B cell (primary cell): ENCODE results near the gene BMPER. TPM values are rescaled to one million over a fixed set of nuclear protein-coding genes. Genes with fewer than 3 reads are reported as not detected.

Experiments used
- ATAC-seq: fragments of 200-7000 bp; cut with Tn5 transposase; one replicate; pipeline ENCODE4 v1.10.0; 2021; ENCODE audit warnings: low read depth, mild to moderate bottlenecking, moderate number of reproducible peaks, moderate library complexity
- CTCF ChIA-PET: fragments of 350-600 bp; sonication (Branson Sonifier 250); formaldehyde crosslinking; loops from one replicate; lab custom pipeline; 2021; ENCODE audit warnings: antibody characterized with exemption, inconsistent platforms; lab: Charles Lee
- POLR2A ChIA-PET: fragments of 350-600 bp; sonication (Branson Sonifier 250); formaldehyde crosslinking; loops from one replicate; lab custom pipeline; 2021; ENCODE audit warnings: antibody characterized with exemption; lab: Charles Lee
- DNase-seq: peaks from one replicate; pipeline ENCODE4 v3.0.0; 2013
- H2AFZ ChIP-seq: 2 replicates; pipeline ENCODE4 v1.6.1; 2012; ENCODE audit warnings: mild to moderate bottlenecking, low read depth, low read length; ENCODE audit not compliant: insufficient read depth, poor library complexity, severe bottlenecking
- H3K27ac ChIP-seq, 2 donors: 1 replicate in 1 of 2; 2 replicates in 1 of 2; pipeline ENCODE4 v1.5.1; 2012 to 2013; ENCODE audit warnings: low read length in 2 of 2, mild to moderate bottlenecking in 2 of 2, moderate library complexity in 1 of 2
- H3K27me3 ChIP-seq, 4 experiments: fragments of 200-600 bp in 1 of 4; sonication (generic) in 1 of 4; replicated peaks in 1 of 4; 1 replicate in 2 of 4; 2 replicates in 2 of 4; pipeline versions ENCODE4 v1.6.1 to v1.7.0; 2013 to 2016; ENCODE audit warnings: low read length in 3 of 4, mild to moderate bottlenecking in 2 of 4, mixed read lengths in 1 of 4, moderate library complexity in 1 of 4; ENCODE audit not compliant: insufficient read depth in 4 of 4, control insufficient read depth in 3 of 4; ENCODE audit errors: control extremely low read depth in 1 of 4
- H3K36me3 ChIP-seq, 2 experiments: replicated peaks in 1 of 2; 1 replicate in 1 of 2; 2 replicates in 1 of 2; pipeline versions ENCODE4 v1.6.1 to v1.7.1; 2013; ENCODE audit warnings: low read length in 1 of 2; ENCODE audit not compliant: insufficient read depth in 2 of 2, control insufficient read depth in 1 of 2; ENCODE audit errors: control extremely low read depth in 1 of 2, extremely low read depth in 1 of 2
- H3K4me1 ChIP-seq, 2 donors: fragments of 200-600 bp in 1 of 2; sonication (generic) in 1 of 2; 1 replicate in 1 of 2; 2 replicates in 1 of 2; pipeline versions ENCODE4 v1.5.1 to v1.6.1; 2013 to 2017; ENCODE audit warnings: low read length in 2 of 2; ENCODE audit not compliant: control insufficient read depth in 2 of 2, insufficient read depth in 2 of 2
- H3K4me2 ChIP-seq: replicated peaks from 2 replicates; pipeline ENCODE3; 2012; ENCODE audit warnings: mild to moderate bottlenecking, low read depth, low read length; ENCODE audit not compliant: poor library complexity, severe bottlenecking
- H3K4me3 ChIP-seq, 5 experiments: fragments of 200-600 bp in 1 of 5; sonication (generic) in 1 of 5; 1 replicate in 3 of 5; 2 replicates in 2 of 5; pipeline versions ENCODE4 v1.5.1 to v1.7.0; 2011 to 2016; ENCODE audit warnings: low read length in 4 of 5, mild to moderate bottlenecking in 4 of 5, low read depth in 2 of 5, control low read depth in 1 of 5, moderate library complexity in 1 of 5; ENCODE audit not compliant: insufficient read depth in 1 of 5; ENCODE audit errors: control extremely low read depth in 1 of 5, extremely low read depth in 1 of 5
- H3K79me2 ChIP-seq: fragments of 200-600 bp; sonication (generic); one replicate; pipeline ENCODE4 v1.6.0; 2016; ENCODE audit warnings: low read length; ENCODE audit not compliant: control insufficient read depth, insufficient read depth
- H3K9ac ChIP-seq: fragments of 200-600 bp; sonication (generic); 2 replicates; pipeline ENCODE4 v1.6.1; 2017; ENCODE audit warnings: mild to moderate bottlenecking, low read length, moderate library complexity
- H3K9me3 ChIP-seq, 3 donors: one replicate each; pipeline versions ENCODE4 v1.6.1 to v1.7.1; 2013; ENCODE audit warnings: low read length in 2 of 3; ENCODE audit not compliant: control insufficient read depth in 2 of 3, insufficient read depth in 1 of 3; ENCODE audit errors: control extremely low read depth in 1 of 3
- H4K20me1 ChIP-seq: 2 replicates; pipeline ENCODE4 v1.6.0; 2012; ENCODE audit warnings: mild to moderate bottlenecking, low read length; ENCODE audit not compliant: insufficient read depth, control insufficient read depth, poor library complexity, severe bottlenecking
- H3K27ac Mint-ChIP-seq: one replicate; pipeline ENCODE4 v1.8.0; 2021; ENCODE audit warnings: mixed read lengths
- H3K27me3 Mint-ChIP-seq: one replicate; pipeline ENCODE4 v1.8.0; 2021; ENCODE audit warnings: mixed read lengths
- H3K4me1 Mint-ChIP-seq: one replicate; pipeline ENCODE4 v1.8.0; 2021; ENCODE audit warnings: mixed read lengths
- H3K4me3 Mint-ChIP-seq: one replicate; pipeline ENCODE4 v1.8.0; 2021; ENCODE audit warnings: mixed read lengths
- H3K9me3 Mint-ChIP-seq: one replicate; pipeline ENCODE4 v1.8.0; 2022; ENCODE audit warnings: mixed read lengths; ENCODE audit not compliant: insufficient read depth
- EZH2 ChIP-seq: IDR thresholded peaks from 2 replicates; pipeline ENCODE4 v1.6.1; 2012; ENCODE audit warnings: borderline replicate concordance, low read depth, mild to moderate bottlenecking, moderate library complexity, low read length; ENCODE audit not compliant: insufficient read depth, poor library complexity, severe bottlenecking
- WGBS: methylation state at CpG from one replicate; pipeline ENCODE4 v1.1.5; 2013; ENCODE audit warnings: missing lambda C conversion rate; ENCODE audit not compliant: insufficient coverage; 5-methylcytosine and 5-hydroxymethylcytosine counted together
- intact Hi-C: fragments of 100-400 bp; cut with micrococcal nuclease; formaldehyde crosslinking; loops from one replicate; pipeline ENCODE4 v1.10.0; 2022
- polyA plus RNA-seq: library from polyadenylated mRNA; depleted of rRNA; stranded (reverse); fragments of >200 nt; gene quantifications from 2 replicates; pipeline ENCODE4 v1.2.3, GENCODE V29; 2012
- total RNA-seq, 2 donors: library from RNA; stranded (reverse); fragments of 120-200 nt in 1 of 2; gene quantifications; 1 replicate in 1 of 2; 2 replicates in 1 of 2; pipeline versions ENCODE4 v1.2.3 to v1.2.4, GENCODE V29; 2013 to 2022
- TF ChIP-seq, protein P1 (sequence below): fragments of 200-600 bp; IDR thresholded peaks from one replicate; pipeline ENCODE4 v1.8.0; 2022; ENCODE audit warnings: antibody characterized with exemption, mild to moderate bottlenecking

BMPER gene
- total and polyA plus RNA-seq, 2 donors (not counting 1 experiment from before 2014, with no cell fraction given) = not detected

DNA sequence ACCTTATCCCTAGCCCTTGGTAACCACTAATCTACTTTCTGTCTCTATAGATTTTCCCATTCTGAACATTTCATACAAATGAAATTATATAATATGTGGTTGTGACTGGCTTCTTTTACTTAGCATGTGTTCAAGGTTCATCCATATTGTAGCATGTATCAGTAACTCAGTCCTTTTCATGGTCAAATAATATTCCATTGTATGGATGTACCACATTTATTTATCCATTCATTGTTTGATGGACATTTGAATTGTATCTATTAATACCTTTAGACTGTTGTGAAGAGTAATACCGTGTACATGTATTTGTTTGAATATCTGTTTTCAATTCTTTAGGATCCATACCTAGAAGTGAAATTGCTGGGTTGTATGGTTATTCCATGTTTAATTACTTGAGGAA lies 210.2 kb downstream of the BMPER start:
- no peak overlapping the region for H3K4me2 ChIP-seq
- H3K4me3 ChIP-seq = no peak overlapping the region
- H3K9me3 Mint-ChIP-seq = peaks cover 9% of the 10 kb centered on the region
- H3K27me3 ChIP-seq = no peaks in the 10 kb centered on the region
- H3K27ac ChIP-seq = no peak overlapping the region
- no peak overlapping the region for H3K27ac Mint-ChIP-seq
- DNase-seq (no peak), ATAC-seq (no peak)
- no CpG with 5 or more reads among the region's 1 CpG for WGBS
- ChIA-PET CTCF (no interaction called here), POLR2A (no interaction called here)
- no peaks in the 10 kb centered on the region for H4K20me1 ChIP-seq
- no peak overlapping the region for H3K4me3 Mint-ChIP-seq
- no peak overlapping the region for H3K9ac ChIP-seq
- no peak overlapping the region for H2AFZ ChIP-seq
- no peaks in the 10 kb centered on the region for H3K27me3 Mint-ChIP-seq
- no peaks in the 10 kb centered on the region for H3K9me3 ChIP-seq
- no peaks in the 10 kb centered on the region for H3K4me1 ChIP-seq
- intact Hi-C loops = no loop called here
- no peaks in the 10 kb centered on the region for H3K36me3 ChIP-seq
- TF ChIP-seq, protein P1, sequence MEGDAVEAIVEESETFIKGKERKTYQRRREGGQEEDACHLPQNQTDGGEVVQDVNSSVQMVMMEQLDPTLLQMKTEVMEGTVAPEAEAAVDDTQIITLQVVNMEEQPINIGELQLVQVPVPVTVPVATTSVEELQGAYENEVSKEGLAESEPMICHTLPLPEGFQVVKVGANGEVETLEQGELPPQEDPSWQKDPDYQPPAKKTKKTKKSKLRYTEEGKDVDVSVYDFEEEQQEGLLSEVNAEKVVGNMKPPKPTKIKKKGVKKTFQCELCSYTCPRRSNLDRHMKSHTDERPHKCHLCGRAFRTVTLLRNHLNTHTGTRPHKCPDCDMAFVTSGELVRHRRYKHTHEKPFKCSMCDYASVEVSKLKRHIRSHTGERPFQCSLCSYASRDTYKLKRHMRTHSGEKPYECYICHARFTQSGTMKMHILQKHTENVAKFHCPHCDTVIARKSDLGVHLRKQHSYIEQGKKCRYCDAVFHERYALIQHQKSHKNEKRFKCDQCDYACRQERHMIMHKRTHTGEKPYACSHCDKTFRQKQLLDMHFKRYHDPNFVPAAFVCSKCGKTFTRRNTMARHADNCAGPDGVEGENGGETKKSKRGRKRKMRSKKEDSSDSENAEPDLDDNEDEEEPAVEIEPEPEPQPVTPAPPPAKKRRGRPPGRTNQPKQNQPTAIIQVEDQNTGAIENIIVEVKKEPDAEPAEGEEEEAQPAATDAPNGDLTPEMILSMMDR = no peak
- no peak for TF ChIP-seq EZH2
- no peaks in the 10 kb centered on the region for H3K79me2 ChIP-seq
- H3K4me1 Mint-ChIP-seq = no peaks in the 10 kb centered on the region

- intact Hi-C loops = no loop called here
- H3K27me3 Mint-ChIP-seq = no peaks in the 10 kb centered on the region
- Histone ChIP-seq H4K20me1 (no peaks in the 10 kb centered on the region), H3K27ac (no peak overlapping the region), H3K36me3 (no peaks in the 10 kb centered on the region), H3K9ac (no peak overlapping the region), H2AFZ (no peak overlapping the region), H3K4me3 (no peak overlapping the region), H3K27me3 (no peaks in the 10 kb centered on the region), H3K79me2 (no peaks in the 10 kb centered on the region), H3K4me1 (no peaks in the 10 kb centered on the region), H3K9me3 (no peaks in the 10 kb centered on the region), H3K4me2 (no peak overlapping the region)
- H3K27ac Mint-ChIP-seq = no peak overlapping the region
- no peak for DNase-seq
- ATAC-seq = no peak
- no CpG with 5 or more reads among the region's 3 CpGs for WGBS
- ChIA-PET CTCF (no interaction called here), POLR2A (no interaction called here)
- H3K4me3 Mint-ChIP-seq = no peak overlapping the region
- H3K9me3 Mint-ChIP-seq = peaks cover 9% of the 10 kb centered on the region
- no peaks in the 10 kb centered on the region for H3K4me1 Mint-ChIP-seq
- TF ChIP-seq, protein P1 = no peak
- TF ChIP-seq EZH2 = no peak
Observed at GRCh38 chr7:34117573-34117972, 212.2 kb downstream of the BMPER start.
